Activated T-cell treated with anti-CD3 and anti-CD28 coated beads, Interleukin-2, amount 50 U/mL, for 1 hour (primary cell): Measurements from ENCODE around the gene KIAA1217.

Experiments
- DNase-seq: peaks from one replicate; pipeline ENCODE4 v3.0.0-alpha.2; 2020

Gene KIAA1217

GRCh38 chr10:24249829-24250415 lies 41.0 kb downstream of the KIAA1217 start:
- DNase-seq = no peak

DNA sequence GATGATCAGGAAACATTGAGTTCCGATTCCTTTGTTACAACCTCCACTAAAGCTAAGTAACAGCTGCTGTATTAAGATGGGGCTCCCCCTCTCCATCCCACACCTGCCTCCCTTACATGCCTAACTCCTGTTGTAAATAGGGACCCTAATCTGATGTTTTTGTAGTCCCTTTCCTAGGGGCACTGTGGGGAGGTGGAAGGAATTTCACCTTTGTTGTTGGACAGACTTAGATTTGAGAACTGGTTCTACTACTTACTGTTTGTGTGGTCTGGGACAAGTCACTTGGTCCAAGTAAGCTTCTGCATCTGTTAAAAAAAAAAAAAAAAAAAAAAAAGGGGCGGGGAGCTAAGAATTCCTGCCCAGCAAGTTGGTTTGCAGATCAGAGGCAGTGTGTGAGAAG lies 42.6 kb downstream of the KIAA1217 start:
- no peak for DNase-seq

DNA sequence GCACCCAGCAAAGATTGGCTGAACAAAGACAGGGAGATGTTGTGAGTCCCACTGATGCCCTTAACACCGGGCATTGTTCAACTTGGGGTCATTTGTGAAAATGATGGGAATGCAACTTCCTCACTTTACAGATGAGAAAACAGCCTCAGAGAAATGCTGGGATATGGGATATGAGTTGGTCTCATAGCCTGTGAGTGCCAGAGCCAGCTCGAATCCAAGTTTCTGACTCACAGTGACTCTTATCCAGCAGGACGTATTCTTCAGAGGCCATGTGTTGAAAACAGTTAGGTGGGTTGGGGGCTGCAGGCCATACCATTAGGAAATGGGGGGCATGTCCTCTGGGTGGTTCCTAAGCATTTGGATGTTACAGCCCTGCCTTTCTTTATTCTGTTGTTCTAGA lies 45.2 kb downstream of the KIAA1217 start:
- no peak for DNase-seq

GRCh38 chr10:24255115-24255880 lies 46.4 kb downstream of the KIAA1217 start:
- DNase-seq = no peak

- DNase-seq = no peak
These were observed 47.0 kb downstream of the KIAA1217 start for GRCh38 chr10:24255881-24256311.

GRCh38 chr10:24256619-24257107 lies 47.7 kb downstream of the KIAA1217 start:
- no peak for DNase-seq

DNA sequence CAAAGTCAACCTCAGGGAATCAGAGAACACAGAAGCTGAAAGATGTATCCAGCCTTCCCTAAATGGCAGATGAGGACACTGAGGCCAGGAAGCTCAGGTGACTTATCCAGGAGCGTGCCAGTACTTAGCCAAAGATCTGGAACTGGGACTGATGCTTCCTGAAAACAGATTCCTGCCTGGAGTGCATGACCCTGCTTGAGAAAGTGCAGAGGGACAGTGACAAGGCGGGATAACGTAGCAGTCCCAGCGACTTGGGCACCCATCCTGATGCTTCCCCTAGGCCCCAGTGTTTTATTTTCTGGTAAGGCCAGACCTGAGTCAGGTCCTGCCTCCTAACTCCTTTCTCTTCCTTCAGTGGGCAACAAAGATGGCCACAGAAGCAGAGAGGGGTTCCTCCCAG lies 48.6 kb downstream of the KIAA1217 start:
- DNase-seq = no peak

- no peak for DNase-seq
These were observed 50.6 kb downstream of the KIAA1217 start for GRCh38 chr10:24259365-24260130.

GRCh38 chr10:24261627-24262026 lies 52.7 kb downstream of the KIAA1217 start:
- no peak for DNase-seq

- DNase-seq = no peak
These were observed 54.1 kb downstream of the KIAA1217 start for GRCh38 chr10:24262929-24263590.

DNA sequence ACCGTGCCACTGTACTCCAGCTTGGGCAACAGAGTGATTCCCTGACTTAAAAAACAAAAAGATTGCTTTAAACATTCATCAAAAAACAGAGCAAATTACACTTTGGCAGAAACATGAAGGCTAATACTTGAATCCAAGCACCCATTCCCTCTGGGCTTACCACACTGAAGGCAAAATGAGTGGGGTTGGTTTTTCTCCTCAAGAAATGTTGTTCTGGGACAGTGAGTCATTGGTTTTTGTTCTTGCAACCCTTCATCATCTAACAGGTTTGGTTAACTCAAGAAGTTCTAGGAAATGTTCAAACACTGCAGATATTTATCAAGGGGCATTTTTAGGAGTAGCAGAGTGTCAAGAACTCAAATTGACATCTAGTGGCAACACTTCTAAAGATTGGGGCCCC lies 60.5 kb downstream of the KIAA1217 start:
- no peak for DNase-seq

GRCh38 chr10:24272374-24272773 lies 63.4 kb downstream of the KIAA1217 start:
- no peak for DNase-seq

GRCh38 chr10:24277277-24277676 lies 68.3 kb downstream of the KIAA1217 start:
- DNase-seq = no peak

- no peak for DNase-seq
These were observed 68.8 kb downstream of the KIAA1217 start for GRCh38 chr10:24277771-24278170.

DNA sequence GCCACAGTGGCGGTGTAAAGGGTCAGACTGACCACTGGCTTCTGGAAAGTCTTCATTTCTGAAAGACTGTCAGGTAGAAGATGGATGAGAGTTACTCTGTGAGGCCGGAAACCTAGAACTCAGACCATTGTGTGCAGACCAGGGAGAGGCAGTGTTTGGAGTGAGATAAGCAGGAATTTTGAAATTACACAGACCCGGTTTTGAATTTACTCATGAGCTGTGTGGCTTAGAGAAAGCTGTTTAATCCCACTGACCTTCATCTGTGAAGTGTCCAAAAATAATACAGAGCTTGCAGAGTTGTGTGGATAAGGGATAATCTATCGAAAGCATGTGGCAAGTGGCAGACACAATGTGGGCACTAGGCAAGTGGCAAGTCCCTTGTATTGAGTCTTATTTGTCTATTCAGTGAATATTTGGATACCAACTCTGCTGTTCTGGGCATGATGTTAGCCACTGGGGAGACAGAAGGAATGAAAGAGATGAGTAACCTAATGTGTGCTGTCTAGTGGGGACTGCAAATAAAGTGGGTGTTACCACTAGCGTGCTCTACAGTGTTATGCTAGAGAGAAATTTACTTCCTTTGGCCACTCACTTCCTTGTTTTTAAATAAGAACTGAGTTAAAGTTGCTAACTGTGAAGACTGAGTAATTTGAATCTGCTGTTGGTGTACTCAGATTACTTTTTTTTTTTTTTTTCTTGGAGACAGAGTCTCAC lies 69.4 kb downstream of the KIAA1217 start:
- no peak for DNase-seq

DNA sequence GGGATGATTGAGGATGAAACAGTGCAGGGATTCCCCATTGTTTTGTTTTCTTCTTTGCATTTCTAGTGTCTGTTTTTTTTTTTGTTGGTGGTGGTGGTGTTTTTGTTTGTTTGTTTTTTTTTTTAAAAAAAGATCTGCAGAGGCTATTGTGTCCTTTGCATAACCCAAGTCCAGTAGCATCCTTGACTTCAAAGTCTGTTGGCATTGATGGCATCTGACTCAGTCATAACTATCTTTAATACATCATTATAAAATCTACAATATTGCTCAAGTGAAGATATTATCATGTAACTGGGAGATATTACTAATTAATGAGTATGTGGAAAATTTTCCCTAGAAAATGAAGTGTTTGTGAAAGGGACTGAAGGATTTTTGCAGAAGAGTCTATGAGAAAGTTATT lies 70.2 kb downstream of the KIAA1217 start:
- DNase-seq = no peak

DNA sequence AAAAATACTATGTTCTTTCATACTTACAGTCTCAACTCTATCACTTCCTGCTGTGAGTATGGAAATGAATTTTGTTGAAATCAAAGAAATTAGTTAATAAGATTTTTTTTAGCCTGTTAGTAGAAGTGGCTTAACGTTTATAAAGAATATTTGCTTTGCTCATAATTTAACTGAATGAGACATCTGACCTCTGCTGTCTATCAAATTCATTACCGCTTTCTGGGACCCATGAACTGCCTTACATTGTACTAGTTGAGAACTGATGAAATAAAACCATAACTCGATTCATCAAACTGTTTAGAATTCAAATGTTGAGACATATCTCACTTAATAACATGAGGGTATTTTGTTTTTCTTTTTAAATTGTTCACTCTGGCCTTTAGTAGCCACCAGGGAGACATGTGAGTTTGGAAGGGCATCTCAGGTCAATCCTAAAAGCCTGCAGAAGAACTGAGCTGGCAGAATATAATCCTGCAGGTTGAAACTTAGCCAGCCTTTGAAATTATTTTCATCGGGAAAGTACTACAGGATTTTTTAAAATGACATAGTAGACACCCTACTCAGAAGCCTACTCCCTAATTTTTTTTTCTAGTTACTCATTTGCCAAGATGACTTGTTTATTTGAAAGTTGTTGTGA lies 78.7 kb downstream of the KIAA1217 start:
- DNase-seq = no peak

GRCh38 chr10:24288581-24288980 lies 79.6 kb downstream of the KIAA1217 start:
- DNase-seq = no peak

DNA sequence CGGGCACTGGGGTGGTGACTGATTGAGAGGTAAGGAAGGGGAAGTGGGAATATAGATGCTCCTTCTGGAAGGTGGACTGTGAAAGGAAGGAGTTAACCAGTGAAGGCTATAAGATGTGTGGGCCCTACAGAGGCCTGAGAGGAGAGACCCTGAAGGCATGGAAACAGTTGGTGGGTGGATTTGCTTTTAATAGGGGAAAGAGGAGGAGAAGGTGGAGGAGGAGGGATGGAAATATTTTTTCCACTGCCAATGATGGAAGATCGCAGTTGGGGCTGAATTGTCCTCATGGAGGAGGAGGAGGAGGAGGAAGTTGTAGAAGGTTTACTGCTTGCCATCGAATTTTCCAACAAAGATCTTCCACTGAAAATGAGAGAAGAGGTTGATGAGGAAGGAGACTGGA lies 80.3 kb downstream of the KIAA1217 start:
- DNase-seq = no peak

- DNase-seq = no peak
These were observed 83.7 kb downstream of the KIAA1217 start for GRCh38 chr10:24292304-24293293.
